HG03571 (cell line): Measurements from ENCODE around the gene TRIO.

ENCODE experiments used
- ATAC-seq: cut with Tn5 transposase; IDR thresholded peaks from one replicate; pipeline ENCODE4 v1.9.1; 2021; ENCODE audit not compliant: unreplicated experiment

TRIO gene

DNA sequence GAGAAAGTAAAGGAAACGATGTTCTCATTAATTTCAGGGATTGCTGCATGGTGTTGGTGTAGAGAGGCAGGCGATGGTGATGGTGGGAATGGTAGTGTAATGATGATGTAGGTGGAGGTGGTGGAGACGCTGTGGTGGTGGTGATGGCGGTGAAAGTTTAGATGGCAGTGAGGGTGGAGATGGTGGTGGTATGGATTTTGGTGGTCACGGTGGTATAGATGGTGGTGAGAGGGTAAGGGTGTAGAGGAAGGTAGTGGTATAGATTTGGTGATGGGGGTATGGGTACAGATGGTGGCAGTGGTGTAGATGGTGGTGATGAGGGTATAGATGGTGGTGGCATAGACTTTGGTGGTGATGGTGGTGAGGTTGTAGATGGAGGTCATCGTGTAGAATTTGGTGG lies 259.3 kb downstream of the TRIO start:
- no peak for ATAC-seq

DNA sequence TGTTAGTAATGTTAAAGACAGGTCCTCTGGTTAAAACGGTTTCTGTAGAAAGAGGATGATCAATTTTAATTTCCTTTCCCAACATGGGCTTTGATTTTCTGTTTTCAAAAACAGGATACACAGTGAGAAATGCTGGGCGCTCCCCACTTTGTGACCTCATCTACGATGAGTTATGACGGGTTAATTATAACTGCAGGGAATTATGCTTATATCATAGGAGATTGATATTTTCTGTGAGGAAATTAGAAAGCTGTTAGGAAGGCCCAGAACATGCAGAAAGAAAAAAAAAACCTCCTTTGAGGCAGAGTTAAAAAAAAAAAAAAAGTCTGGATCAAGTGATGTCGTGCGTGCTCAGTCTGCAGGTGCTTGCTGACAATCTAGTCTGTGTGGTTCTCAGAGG lies 261.6 kb downstream of the TRIO start:
- ATAC-seq: no peak

DNA sequence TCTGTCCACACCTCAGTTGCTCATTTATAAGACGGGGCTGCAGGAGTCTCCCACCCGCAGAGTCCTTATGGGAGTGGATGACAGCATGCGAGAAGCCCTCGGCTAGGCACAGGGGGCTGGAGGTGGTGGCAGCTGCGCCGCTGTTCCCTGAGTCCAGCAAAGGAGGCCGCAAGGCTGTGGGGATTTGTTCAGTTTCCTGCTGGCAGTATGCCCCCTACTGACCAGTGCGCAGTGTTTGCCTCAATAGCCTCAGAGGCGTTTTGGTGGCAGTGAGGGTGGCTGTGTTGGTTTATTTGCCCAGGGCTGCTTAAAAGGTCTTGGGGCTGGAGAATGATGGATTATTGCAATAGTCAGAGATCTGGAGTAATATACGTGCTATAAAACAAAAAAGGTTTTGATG lies 262.1 kb downstream of the TRIO start:
- ATAC-seq: no peak

DNA sequence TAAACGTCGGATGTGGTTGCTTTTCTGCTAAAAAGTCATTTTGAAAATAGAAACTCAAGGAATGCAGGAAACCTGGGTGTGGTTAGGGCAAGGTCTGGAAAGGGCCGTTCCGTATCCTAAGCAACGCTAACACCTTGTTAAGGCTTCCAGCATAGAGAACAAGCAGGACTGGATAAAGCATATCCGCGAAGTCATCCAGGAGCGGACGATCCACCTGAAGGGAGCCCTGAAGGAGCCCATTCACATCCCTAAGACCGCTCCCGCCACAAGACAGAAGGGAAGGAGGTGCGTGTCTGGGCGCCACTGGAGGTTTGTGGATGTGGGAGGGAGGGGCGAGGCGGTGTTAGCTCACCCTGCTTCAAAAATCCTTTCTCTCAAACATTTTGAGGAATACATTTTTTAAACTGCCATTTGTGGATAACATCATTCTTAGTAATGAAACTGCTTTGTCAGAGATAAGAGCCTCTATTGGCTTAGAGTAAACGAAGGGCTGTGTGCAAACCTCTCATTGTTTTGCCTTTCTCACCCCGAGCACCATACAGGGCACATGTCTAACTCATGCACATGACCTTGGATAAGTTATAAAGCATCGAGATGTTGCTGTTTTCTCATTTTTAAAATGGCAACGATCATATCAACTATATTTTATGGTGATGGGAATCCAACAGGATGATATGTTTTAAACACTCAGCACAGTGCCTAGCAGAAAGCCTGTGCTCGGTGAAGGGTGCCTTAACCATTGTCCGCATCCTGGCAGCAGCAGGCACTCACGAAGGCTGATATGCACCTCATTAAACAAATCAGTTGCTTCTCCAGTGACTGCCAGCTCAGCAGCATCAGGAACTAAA lies 262.8 kb downstream of the TRIO start:
- ATAC-seq: no peak

DNA sequence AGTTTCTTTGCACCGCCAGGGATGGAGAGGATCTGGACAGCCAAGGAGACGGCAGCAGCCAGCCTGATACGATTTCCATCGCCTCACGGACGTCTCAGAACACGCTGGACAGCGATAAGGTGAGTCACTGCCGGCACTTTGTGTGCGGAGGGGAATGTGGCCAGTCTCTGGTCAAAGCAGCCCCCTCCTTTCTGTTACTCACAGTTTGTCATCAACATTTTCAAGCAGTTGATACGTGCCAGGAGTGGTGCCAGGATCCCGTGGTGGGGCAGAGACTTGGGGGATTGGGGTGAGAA lies 263.4 kb downstream of the TRIO start:
- ATAC-seq: no peak

DNA sequence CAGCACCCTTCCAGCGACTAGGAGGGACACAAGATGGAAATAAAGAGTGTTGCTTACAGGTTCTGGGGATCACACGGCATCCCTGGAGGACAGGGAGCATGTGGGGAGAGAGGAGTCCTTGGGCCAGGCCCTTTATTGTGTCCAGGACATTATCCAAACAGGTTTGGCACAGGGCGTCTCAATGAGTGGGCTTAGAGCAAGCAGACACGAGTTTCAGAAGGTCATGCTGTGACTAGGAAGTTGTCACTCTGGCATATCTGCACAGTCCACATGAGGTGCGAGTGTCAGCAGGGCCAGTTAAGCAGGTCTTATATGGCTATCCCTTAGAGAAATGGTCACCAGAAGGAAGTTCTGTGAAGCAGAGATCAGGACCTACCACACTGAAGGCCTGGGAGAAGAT lies 263.9 kb downstream of the TRIO start:
- no peak for ATAC-seq

DNA sequence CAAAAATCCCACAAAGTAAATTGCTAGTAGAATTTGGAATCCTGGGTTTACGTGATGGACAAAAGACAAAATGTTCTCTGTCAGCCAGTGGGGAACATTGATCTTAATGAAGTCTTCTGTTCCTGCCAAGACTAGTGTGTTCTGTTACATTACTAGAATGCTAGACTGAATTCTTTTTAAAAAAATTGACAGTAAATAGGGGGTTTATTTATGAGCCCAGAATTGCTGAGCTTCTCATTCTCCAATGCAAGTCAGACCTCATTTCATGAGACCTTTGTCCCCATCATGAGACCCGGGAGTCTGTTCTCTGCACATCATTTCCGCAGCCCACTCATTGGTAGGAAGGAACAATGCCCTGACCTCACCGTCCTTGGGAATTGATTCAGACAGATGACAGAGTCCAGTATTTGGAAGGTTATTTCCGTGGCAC lies 264.6 kb downstream of the TRIO start:
- no peak for ATAC-seq

DNA sequence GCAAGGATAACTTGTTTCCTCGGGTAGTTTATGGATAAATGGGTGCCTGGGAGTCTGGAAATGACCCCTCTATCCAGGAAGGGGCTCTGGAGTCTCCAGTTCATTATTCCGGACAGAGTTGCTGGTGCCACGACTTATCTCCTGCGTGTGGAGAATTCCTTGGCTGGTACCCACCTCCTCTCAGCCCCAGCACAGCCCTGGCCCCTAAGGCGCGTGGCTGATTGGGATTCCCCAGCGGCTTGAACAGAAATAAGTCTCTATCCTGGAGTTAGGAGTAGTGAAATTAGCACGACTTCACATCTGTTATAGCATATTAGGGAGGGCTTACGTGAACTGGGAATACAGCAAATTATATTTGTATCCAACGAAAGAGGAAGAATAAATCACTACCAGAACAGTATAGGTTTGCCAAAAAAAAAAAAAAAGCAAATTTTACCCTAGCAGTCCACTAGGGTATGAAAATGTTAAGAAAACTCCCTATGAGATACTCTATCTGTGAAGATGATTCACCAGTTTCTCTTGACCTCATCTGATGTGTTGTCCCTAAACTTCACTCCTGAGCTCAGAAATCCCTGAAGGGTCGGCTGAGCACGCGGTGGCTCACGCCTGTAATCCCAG lies 265.9 kb downstream of the TRIO start:
- ATAC-seq: no peak

DNA sequence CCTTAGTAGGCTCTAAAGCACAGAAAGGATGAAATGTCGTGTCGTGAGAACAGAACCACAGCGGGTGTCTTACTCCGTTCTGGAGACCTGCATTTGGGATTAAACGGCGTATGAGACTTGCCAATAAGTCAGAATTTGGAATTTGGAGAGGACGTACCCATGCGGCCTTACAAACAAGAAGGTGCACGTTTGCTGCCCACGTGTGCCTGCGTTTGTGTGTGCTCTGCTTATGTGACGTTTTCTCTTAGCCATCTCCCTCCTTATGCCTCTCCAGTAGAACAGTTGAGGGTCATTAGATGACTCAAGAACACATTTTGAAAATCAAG lies 266.9 kb downstream of the TRIO start:
- no peak for ATAC-seq

DNA sequence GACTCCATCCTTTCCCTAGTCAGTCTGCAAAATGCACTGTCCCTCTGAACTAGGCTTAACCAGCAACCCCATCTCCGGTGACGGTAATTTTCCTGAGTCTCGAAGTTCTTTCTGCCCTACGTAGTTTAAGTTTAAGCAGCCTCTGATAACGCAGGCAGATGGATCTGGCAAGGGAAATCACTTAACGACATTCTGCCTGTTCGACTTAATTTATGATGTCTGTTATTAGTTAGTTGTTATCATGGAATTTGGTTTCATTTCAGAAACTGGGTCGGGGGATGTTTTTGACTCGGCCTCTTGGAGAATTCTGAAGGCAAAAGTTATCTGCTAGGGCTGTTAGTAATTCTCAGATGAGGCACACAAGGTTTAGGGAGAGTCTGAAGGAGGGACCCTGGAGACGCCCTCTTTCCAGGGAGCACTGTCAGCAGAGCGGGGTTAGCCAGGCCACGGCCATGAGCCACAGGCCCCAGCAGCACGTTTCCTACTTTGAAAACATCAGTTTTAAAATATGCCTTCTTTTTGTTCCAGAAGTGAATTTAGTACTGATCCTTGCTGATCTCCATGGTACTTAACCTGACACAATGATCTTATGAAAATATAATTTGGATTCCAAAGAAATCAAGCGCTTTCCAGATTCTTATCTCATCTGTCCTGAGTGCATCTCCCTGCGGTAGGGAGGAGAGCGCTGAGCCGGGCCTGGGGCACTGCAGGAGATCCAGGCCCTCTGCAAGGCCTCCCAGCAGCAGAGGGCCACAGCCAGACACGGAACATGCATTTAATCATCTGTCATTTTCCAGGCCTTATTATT lies 267.5 kb downstream of the TRIO start:
- ATAC-seq: no peak

DNA sequence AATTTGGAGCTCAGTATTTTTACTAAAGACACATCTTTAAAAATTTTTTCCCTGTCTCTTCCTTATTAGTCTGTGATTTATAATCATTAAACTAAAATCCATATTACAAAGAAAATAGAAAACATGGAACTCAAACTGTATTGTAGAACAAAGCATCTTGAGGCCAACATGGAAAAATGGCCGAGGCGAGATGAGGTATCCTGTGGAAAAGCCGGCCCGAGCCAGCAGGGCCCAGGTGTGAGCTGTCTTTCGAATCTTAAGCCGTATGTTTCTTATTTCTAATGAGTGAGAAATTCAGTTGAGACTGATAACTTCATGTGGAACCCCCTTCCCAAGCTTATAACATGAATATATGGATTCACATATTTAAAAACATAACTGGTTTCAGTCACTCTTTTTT lies 268.1 kb downstream of the TRIO start:
- ATAC-seq: no peak

DNA sequence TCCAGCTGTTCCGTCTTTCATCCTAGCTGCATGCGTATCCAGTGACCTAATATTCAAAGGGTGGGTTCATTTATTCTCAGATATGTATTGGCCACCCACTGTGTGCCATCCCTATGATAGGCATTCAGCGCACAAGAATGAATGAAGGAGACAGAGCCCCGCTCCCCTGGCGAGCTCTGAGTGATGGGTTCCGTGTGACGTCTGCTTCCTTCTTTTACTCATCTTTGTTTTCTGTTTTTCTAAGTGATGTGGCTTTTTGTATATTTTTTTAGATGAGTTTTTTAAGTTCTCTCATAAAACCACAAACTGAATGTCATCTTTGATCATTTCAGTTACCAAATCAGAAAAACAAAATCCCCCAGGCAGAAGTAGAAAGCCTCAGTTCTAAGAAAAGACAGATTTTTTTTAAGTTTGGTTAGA lies 270.2 kb downstream of the TRIO start:
- no peak for ATAC-seq

DNA sequence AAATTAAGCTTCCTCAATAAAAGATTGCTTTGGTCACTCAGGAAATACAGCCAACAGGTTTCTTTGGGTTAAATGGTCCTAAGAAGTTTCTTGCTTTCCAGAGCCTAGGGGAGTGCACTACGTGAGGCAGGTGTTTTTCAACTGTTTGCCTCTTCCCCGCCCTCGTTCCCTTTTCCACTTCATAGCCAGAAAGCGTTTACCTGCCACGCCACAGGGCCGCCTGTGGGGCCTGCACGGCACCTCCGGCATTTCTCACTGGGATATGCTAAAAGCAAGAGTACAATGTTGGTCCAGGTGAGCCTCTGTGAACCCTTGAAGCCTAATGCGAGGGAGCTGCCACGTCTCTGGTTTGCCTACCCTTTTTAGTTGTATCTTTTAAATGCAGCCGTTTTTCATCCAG lies 270.9 kb downstream of the TRIO start:
- ATAC-seq: no peak

DNA sequence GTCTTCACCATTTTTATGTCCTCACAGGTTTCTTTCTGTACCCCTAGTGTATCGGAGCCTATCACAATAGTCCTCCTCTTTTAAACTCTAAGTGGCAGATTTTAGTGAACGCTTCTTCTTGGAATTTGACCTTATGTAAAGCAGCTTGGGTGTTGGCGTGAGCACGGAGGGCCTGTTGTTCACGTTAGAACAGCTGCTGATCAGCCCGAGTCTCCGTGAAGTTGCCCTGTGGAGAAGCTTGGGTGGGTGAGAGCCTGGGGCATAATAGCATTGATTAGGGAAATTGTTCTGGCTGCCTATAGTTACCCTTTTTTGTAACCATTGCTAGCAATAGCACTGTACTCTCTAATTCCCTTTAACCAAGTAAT lies 271.5 kb downstream of the TRIO start:
- ATAC-seq: no peak

DNA sequence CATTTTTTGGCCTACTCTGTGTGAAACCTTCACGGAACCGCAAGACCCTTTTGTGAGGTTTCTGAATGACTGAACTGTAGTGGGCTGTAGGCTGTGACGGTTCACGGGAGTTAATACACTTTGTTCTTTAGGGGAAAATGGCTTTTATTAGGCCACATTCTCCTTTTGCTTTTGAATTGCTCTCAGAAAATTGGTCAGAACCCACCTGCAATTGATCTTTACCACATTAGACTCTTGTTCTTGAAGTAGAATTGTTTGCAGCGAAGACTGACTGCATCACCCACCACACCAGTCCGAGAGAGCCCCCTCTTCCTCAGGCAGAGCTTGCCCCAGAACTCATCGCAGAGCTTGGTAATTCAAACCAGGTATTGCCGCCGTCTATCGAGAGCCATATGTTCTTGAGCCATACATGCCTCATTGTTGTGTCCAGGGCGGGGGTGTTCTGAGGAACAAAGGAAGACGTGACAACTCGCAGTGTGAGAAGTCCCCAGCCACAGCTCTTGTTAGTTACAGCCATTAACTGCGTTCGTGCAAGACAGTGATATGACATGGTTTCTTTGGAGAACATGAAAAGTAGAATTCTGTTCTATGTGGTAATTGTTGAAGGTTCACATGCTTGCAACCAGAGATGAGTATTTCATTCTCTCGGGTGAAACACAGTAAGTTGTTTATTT lies 272.0 kb downstream of the TRIO start:
- ATAC-seq: peak; percentile 64

DNA sequence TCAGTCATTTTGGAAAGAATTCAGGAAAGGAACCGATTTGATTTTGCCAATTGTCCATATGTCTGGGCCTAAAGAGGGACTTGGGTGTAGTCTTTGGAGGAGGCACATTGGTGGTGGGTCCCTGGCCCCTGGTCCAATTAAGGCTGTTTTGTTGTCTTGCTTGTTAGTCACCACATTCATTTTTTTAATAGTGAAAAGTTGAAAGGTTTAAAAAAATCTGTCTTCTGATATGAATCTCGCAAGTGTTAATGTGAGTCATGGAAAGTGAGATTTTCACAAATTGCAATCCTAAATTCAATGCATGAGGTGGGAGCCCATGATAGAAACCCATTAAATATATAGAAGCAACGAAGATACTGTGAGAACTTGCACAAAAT lies 272.5 kb downstream of the TRIO start:
- ATAC-seq: no peak

DNA sequence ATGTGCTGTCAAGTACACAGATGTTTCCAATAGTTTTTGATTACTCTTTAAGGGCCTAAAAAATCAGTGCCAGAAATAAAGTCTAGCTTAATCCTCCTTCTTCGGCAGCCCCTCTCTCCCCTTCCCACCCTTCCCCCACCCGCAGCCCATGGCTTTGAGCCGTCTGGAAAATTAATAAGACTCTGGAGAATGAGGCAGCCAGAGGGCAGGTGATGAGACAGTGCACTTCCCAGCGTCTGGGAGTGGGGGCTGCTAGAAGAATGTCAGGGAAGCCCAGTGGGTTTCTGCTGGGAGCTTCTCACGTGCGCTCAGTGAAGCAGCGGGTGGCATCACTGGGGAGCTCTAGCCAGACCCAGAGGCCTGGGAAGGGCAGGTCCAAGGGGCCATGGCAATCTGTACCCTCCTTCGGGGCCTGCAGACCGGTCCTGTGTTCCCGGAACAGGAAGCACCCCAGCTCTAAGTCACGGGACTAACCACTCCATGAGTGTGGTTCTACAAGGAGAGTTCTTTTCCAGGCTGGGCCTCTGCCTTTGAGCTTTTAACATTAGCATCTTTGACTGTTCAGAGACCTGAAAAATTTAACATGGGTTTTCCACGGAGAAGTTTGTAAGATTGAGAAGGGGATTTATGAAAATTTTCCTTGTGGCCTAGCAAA lies 273.6 kb downstream of the TRIO start:
- ATAC-seq: no peak

DNA sequence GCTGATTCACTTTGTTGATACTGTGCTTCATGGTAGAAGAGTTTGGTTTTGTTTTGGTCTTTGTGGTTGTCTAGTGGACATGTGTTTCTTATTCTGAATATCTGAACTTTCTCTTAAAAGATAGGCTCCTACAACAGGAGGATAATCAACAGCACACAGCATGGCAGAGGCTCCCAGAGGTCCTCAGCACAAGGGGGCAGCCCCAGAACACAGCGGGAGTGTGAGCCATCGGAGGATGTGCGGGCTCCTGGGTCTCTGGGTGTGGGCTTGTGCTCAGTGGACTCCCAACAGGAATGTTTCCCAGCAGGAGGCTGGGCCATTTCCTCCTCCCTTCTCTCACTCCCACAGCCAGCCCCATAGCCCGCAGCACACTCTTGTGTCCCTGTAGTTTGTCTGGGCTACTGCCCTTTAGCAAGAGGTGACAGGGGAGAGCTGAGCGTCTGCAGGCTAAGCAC lies 274.2 kb downstream of the TRIO start:
- no peak for ATAC-seq

DNA sequence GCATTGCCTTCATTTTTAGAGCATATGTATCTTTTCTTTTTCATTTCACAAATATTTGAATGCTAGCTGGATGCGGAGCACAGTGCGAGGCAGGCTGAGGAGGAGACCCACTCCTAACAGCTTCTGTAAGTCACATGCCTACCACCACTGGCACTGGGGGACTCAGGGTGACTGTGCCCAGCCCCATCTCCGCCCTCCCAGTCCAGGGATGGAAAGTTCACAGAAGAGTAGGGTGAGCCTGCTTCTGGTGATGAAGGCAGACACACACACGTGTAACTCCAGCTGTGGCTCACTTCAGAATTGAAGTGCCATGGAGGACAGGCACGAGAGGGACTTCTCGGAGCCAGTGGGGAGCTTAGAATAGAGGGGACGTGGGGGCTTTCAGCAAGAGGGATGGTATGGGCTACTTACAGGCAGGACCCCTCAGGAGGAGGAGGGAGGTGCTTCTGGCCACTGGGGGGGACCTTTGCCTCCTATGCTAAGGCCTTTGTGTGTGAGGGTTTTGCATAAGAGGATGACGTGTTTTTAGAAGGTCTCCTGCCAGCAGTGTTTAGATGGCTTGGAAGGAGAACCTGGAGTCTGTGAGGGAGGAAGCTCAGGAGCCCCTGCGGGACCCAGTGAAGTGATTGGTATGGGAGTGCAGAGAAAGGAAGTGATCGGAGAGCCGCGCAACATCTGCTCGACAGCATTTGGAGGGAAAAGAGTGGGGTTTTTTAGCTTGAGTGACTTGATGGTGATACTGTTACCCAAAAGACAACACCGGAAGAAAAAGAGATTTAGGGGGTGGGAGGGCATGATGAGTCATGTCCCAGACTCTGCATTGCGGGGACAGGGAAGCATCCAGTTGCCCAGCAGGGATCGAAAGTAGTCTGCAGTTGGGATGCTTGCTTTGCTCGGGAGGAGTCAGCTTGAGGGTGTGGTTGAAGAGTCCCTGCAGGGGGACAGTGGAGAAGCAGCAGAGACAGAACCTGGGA lies 274.9 kb downstream of the TRIO start:
- no peak for ATAC-seq

DNA sequence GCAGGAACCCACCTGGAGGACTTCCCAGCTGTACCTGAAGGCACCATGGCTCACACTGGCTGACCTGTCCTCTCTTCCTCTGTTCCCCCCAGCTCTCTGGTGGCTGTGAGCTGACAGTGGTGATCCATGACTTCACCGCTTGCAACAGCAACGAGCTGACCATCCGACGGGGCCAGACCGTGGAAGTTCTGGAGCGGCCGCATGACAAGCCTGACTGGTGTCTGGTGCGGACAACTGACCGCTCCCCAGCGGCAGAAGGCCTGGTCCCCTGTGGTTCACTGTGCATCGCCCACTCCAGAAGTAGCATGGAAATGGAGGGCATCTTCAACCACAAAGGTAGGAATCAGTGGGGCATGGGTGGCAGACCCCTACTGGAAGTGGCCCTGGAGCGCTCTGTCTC lies 276.5 kb downstream of the TRIO start:
- no peak for ATAC-seq
